ENCODE results near the gene OR2AK2.

Gene OR2AK2

DNA sequence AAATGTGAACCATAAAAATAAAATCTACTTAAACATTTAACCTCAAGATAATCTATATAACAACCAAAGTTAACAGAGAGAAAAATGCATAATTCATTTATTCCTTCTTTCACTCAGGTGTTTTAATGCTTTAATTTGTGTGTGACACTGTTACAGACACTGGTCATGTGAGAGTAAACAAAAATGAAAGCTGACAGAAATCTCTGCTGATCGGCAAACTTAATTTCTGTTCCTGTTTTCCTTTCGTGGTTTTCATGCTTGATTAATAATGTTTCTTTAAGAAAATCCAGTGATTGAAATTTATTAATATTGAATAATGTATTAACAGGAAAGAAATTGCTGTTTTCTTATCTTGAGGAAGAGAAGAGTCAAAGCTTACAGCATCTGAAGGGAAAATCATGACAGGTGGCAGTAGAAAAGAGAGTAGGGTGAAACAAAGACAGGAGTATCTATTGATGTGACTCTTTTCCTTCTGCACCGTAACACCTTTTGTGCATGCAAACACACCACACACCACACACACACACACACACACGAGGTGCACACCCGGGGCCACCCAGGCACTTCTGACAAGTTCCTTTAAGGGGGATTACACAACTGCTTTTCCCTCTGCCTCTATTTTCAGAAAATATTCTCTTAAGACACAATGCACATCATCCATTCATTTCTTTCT lies 1.6 kb downstream of the OR2AK2 start:
- H3K4me3 ChIP-seq, result no peak overlapping the region
- no peak for DNase-seq (ENCODE audit: low spot score in 2 of 2)
- no peaks in the 10 kb centered on the region for H3K36me3 ChIP-seq (replicated peaks)
- in situ Hi-C loops (cut with MboI; ENCODE audit: low sequenced_read_pairs), result no loop called here
- no peaks in the 10 kb centered on the region for H3K4me1 ChIP-seq
- no peaks in the 10 kb centered on the region for H3K9me3 ChIP-seq
- H3K27me3 ChIP-seq (ENCODE audit: low read depth), result no peaks in the 10 kb centered on the region

DNA sequence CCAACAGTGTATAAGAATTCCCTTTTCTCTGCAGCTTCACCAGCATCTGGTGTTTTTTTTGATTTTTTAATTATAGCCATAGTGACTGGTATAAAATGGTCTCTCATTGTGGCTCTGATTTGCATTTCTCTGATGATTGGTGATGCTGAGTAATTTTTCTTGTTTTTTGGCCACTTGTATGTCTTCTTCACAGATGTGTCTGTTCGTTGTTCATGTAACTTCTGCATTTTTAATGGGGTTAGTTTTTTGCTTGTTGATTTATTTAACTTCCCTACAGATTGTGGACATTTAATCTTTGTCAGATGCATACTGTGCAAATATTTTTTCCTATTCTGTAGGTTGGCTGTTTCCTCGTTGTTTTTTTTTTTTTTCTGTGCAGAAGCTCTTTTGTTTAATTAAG lies 28.0 kb downstream of the OR2AK2 start:
- in situ Hi-C loops (cut with MboI; ENCODE audit: low sequenced_read_pairs), result no loop called here
- no peak for DNase-seq (ENCODE audit: low spot score in 2 of 2)
- no peak overlapping the region for H3K4me3 ChIP-seq
- H3K27me3 ChIP-seq (ENCODE audit: low read depth), result no peaks in the 10 kb centered on the region
- H3K36me3 ChIP-seq (replicated peaks), result no peaks in the 10 kb centered on the region
- no peaks in the 10 kb centered on the region for H3K9me3 ChIP-seq
- no peaks in the 10 kb centered on the region for H3K4me1 ChIP-seq

DNA sequence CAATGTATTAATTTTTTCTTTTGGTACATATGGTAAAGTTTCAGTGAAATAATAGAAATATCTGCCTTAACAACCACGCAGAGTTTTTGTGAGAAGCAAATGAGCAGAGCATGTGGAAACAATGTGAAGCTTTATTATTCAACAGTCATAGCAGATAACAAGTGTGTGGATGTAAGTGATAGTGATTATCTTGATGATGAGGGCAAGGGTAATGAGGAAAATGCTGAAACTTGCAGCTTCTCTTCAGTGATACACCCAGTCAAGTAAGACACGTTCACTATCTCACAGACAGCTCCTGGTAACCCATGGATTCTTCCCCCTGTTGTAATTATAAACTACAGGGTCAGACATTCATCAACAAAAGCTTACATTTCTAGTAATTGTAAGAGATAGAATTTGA lies 33.8 kb downstream of the OR2AK2 start:
- H3K36me3 ChIP-seq (replicated peaks), result no peaks in the 10 kb centered on the region
- in situ Hi-C loops (cut with MboI; ENCODE audit: low sequenced_read_pairs), result no loop called here
- no peaks in the 10 kb centered on the region for H3K9me3 ChIP-seq
- H3K4me3 ChIP-seq, result no peak overlapping the region
- no peaks in the 10 kb centered on the region for H3K27me3 ChIP-seq (ENCODE audit: low read depth)
- no peaks in the 10 kb centered on the region for H3K4me1 ChIP-seq
- DNase-seq (ENCODE audit: low spot score in 2 of 2), result no peak

DNA sequence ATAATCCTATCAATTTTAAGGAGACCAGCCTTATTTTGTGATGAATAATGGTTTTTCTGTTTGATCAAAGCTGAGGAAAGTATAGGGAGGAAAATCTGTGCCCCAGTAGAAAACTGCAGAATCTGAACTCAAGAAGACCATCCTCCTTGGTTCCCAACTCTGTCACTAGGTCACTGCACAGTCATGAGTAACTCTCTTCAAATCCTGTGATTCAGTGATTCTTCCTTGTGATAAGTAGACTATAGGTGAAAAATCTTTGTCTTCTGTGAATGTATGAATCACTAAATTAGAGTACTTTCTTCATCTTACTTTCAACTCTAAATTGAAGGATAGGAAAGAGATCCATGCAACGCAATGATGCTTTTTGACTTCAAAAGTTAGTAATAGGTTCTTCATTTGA lies 35.1 kb downstream of the OR2AK2 start:
- Histone ChIP-seq H3K36me3 (replicated peaks) (no peaks in the 10 kb centered on the region), H3K9me3 (no peaks in the 10 kb centered on the region), H3K4me3 (no peak overlapping the region), H3K27me3 (ENCODE audit: low read depth) (no peaks in the 10 kb centered on the region), H3K4me1 (no peaks in the 10 kb centered on the region)
- in situ Hi-C loops (cut with MboI; ENCODE audit: low sequenced_read_pairs), result no loop called here
- DNase-seq (ENCODE audit: low spot score in 2 of 2), result no peak

DNA sequence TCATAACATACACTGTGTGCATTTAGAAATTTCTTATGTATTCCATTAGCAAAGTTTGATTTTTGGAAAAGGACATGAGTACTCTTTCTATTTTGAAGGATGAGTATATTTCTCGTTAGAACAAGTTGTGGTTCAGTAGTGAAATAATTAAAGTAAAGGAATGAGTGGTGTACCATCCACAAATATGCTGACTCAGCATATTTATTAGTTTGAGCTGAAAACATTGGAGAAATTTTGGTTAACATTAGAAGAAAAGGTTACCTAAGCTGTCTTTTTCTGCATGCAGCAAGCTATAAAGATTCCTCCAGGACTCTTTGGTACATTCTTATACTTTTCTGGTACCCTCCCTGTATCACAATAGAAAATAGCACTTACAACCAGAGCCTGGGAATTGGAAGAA lies 42.7 kb downstream of the OR2AK2 start:
- Histone ChIP-seq H3K4me1 (no peaks in the 10 kb centered on the region), H3K4me3 (no peak overlapping the region), H3K36me3 (replicated peaks) (no peaks in the 10 kb centered on the region), H3K27me3 (ENCODE audit: low read depth) (no peaks in the 10 kb centered on the region), H3K9me3 (no peaks in the 10 kb centered on the region)
- no peak for DNase-seq (ENCODE audit: low spot score in 2 of 2)
- in situ Hi-C loops (cut with MboI; ENCODE audit: low sequenced_read_pairs), result no loop called here

DNA sequence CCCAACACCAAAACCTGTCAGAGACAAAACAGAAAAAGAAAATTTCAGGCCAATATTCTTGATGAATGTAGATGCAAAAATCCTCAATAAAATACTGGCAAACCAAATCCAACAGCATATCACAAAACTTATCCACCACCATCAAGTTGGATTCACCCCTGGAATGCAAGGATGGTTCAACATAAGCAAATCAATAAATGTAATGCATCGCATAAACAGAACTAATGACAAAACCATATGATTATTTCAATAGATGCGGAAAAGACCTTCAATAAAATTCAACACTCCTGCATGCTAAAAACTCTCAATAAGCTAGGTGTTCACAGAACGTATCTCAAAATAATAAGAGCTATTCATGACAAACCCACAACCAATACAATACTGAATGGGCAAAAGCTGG lies 44.6 kb downstream of the OR2AK2 start:
- Histone ChIP-seq H3K4me3 (no peak overlapping the region), H3K9me3 (no peaks in the 10 kb centered on the region), H3K36me3 (replicated peaks) (no peaks in the 10 kb centered on the region), H3K4me1 (no peaks in the 10 kb centered on the region), H3K27me3 (ENCODE audit: low read depth) (no peaks in the 10 kb centered on the region)
- in situ Hi-C loops (cut with MboI; ENCODE audit: low sequenced_read_pairs), result no loop called here
- no peak for DNase-seq (ENCODE audit: low spot score in 2 of 2)

DNA sequence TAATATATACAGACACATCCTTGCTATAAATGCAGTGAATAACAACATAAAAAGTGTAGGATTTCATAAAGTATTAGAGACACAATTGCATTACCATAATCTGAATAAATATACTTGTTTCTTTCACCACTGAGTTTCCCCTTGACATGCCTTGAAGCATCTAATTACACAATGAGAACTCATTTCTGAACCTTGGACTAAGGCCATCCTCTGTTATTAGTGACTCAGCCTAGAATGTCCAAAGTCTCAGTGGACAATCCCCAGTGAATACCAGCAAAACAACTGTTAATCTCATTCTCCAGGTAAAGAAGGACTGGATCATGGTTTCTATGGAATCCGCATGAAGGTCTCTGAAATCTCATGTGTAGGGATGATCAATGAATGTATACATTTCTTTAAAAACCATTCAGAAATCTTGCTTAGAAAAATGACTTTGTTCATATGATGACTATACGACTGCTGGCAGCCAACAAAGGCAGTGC lies 48.2 kb downstream of the OR2AK2 start, which contains the start of gene OR2L5:
OR2L5 (plus strand) TSS at position 432 of the 482 bp plus-strand sequence. CDS start 8,288 bp downstream, outside the sequence.
- in situ Hi-C loops (cut with MboI; ENCODE audit: low sequenced_read_pairs), result no loop called here
- Histone ChIP-seq H3K4me1 (no peaks in the 10 kb centered on the region), H3K36me3 (replicated peaks) (no peaks in the 10 kb centered on the region), H3K9me3 (no peaks in the 10 kb centered on the region), H3K4me3 (no peak within 1 kb of the TSS), H3K27me3 (ENCODE audit: low read depth) (no peaks in the 10 kb centered on the region)
- no peak for DNase-seq (ENCODE audit: low spot score in 2 of 2)

DNA sequence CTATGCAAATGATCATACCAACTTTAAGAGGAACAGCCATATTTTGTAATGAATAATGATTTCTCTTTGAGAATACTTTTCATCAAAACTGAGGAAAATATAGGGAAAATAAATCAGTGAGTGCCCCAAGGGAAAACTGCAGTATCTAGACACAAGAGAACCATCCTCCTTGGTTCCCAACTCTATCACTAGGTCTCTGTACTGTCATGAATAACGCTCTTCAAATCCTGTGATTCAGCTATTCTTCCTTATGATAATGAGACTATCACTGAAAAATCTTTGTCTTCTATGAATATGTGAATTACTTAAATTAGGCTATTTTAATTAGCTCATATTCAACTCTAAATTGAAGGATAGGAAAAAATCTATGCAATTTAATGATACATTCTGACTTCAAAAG lies 50.8 kb downstream of the OR2AK2 start:
- H3K36me3 ChIP-seq (replicated peaks), result no peaks in the 10 kb centered on the region
- in situ Hi-C loops (cut with MboI; ENCODE audit: low sequenced_read_pairs), result no loop called here
- DNase-seq (ENCODE audit: low spot score in 2 of 2), result no peak
- no peaks in the 10 kb centered on the region for H3K27me3 ChIP-seq (ENCODE audit: low read depth)
- H3K4me3 ChIP-seq, result no peak overlapping the region
- no peaks in the 10 kb centered on the region for H3K9me3 ChIP-seq
- H3K4me1 ChIP-seq, result no peaks in the 10 kb centered on the region

Data from HAP-1 (cell line).